NCI-H345 treated with DMSO at 0.1 percent for 48 hours (cell line): Measurements from ENCODE around the gene THY1.
"Not testable (repeated sequence)": the region's sequence is repeated elsewhere in the genome, so short reads cannot be mapped to it uniquely, and the experiment has no call there.

ENCODE experiments used
- DNase-seq: peaks from one replicate; lab custom pipeline; 2025; ENCODE audit not compliant: unreplicated experiment; lab: John Stamatoyannopoulos, UW

The THY1 gene

DNA sequence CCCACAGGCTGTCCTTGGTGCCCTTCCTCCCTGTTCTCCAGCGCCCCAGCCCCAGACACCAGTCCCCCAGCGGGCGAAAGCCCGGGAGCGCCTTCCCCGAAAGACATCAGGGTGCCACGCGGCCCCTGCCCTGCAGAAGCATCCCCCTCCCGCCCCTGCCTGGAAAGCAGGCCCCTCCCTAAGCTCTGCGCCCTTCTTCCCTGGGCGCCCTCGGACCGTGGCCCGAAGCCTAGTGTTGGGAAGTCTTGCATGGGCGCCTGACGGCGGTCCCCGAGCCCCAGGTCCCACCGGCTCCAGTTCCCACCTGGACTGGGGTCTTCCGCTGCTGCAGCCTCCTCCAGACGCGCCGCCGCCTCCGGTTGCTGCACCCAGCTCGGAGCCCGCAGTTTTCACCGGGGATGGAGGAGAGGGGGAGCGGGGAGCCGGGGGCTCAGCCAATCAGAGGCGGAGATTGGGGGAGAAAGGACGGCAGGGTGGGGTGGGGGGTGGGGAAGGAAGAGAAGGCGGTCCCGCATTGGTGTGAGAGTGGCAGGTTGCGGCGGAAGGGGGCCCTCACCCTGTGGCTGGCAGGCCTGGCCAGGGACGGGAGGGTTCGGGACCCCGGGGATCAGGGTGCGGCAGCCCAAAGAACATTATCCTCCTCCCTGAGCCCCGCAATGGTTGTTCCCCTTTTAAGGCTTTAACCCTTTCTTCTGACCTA lies at the start of gene THY1:
THY1 (minus strand) TSS at position 364 of the 700 bp plus-strand sequence. CDS start 2,267 bp downstream, outside the sequence.
- DNase-seq: no peak

DNA sequence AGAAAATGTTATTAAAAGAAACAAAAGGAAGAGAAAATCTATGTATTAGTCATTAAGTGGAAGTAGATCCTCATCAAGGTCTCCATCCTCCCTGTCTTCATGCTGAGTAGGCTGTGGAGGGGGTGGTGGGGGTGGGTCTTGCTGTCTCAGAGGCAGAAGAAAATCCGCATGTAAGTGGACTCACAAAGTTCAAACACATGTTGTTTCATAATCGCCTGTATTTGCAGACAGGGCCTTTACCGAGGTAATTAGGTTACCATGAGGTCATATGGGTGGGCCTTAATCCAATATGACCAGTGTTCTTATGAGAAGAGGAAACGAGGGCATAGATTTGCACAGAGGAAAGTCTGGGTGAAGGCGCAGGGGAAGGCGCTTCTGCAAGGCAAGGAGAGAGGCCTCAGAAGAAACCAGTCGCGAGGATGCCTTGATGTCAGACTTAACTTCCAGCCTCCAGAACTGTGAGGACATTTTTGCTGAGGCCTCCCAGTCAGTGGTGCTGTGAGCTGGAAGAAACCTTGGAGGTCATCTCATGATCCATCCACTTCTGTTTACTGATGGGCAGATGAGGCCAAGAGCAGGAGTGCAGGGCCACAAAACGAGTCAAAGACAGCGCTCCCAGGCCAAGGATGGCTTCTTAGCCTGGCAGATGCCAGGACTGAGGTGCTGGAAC lies 49.3 kb upstream of the THY1 start:
- DNase-seq: no peak

DNA sequence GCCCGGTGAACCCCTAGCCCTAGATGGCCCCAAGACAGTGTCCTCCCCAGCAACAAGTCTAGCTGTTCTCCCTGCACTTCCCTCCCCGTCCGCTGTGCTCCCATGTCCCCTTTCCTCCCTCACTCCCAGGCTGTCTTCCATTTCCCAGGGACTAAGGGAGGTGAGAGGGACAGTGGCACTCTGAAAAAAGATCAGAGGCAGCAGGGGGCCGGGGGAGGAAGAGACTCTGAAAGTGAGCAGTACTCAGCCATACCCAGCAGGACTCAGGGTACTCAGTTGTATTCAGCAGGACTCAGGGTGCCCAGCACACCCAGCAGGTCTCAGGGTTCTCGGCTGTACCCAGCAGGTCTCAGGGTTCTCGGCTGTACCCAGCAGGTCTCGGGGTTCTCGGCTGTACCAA lies 48.4 kb upstream of the THY1 start:
- no peak for DNase-seq

DNA sequence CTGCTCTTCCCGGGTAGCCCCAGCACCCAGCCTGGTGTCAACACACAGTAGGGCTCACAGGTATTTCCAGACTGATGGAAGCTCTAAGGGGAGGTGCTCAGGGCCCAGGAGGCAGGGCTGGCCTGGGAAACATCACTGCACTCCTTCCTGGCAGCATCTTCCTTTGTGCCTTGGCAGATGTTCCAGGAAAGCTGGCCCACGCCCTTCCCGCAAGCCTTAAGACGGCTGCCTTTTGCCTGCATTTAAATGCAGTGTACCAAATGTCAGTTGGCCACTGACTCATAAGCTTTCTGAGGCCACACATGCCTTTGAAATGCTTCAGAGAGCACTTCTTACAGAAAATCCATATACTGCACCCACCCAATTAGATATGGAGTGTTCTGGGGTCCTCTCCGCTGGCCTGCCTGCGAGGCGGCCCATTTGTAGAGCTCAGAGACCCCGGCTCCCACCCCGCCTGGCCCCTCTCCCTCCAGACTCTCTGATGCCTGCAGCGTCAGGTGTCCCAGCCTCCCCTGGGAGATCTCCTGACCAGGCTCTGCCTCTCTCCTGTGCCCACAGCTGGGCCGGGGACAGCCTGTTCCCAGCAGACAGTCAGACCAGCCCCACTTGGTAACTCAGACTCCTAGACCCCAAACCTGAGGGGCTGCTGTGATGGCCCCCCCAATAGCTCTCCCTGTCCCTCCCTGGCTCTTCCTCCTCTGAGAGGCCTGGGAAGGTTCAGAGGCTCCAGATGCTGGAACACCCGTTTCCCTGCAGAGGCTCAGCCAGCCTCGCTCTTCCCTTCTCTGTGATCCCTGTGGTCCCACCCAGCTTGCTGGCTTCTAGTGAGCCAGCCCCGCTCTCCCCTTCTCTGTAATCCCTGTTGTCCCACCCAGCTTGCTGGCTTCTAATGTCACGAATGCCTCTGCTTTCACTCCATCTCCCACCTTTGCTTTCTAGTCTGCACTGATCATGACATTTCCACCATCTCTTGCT lies 47.6 kb upstream of the THY1 start:
- DNase-seq: no peak

DNA sequence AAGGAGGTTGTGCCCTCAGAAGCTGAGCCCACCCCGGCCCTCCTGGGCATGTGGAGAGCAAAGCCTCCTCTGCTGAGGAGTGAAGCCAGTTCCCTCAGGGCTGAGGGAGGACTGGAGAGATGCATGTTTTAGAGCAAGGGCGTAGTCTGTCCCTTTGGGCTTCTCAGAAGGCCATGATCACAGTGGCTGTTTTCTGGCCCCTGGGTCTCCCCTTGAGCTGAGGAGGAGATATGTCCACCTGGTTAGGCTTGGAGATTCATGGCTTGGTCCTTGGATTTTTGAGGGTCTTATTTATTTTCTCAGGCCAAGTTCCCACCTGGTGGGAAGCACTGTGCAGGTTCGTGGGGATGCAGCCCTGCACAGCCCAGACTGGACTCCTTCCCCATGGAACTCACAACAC lies 46.5 kb upstream of the THY1 start:
- DNase-seq: no peak

DNA sequence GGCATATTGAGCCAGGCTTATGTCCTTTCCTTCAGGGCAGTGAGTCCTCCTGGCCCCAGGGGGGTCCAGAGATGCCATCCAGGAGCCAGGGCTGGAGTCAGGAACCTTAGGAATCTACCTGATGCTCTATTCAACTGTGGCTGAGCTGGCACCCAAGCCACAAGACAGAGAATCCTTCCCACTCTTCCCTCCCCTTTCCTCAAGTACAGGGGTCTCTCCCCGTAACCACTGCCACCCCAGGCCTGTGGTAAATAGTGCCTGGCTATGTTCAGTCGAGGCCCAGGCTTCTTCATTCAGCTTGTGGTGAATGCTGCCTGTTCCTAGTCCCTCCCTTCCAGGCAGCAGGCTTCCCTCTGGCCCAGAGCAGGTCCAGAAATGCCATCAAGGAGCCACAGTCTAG lies 45.5 kb upstream of the THY1 start:
- no peak for DNase-seq

DNA sequence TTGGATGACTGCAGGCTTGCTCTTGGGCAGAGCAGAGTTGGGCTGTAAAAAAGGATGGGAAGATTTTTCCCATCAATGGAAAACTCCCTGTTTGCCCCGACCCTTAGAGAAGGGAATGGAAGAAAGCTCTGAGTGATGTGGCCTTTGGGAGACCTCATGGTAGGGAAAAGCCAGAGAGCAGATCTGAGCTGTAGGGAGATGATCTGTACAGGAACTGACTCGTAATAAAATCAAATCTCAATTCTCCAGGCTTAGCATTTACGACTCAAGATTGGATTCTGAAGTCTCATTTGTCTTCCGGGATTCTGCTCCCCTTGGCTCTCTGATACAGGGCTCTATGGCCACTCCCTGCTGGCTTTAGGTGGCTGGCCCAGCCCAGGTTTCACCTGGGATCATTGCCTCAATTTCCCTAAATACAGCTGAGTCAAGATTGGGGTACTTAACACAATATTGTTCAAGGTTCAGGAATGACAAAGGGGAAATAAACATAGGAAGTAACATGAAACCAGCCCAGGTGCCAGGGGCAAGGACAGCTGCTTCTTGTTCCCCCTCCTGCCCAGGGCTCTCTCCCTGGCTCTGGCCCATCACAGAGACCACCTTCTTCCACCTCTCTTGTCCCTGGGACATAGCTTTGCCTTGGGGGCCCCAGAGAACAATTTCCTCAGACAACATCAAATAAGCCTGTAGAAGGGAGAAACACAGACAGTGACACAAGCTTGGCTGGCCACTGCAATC lies 38.4 kb upstream of the THY1 start:
- DNase-seq: no peak

DNA sequence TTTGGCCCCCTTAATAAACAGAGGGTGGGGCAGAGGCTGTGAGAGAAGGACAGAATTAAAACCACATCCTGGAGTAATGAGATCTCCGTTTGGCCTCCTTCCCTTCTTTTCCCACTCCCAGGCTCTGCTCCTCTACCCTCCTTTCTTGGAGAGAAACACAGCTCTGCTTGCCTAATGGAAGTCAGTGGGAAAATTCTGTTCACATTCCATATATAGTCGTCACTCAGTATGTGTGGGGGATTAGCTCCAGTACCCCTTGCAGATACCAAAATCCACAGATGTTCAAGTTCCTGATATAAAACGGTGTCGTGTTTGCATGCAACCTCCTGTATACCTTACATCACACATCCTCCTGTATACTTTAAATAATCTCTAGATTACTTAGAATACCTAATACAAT lies 37.6 kb upstream of the THY1 start:
- DNase-seq: no peak

DNA sequence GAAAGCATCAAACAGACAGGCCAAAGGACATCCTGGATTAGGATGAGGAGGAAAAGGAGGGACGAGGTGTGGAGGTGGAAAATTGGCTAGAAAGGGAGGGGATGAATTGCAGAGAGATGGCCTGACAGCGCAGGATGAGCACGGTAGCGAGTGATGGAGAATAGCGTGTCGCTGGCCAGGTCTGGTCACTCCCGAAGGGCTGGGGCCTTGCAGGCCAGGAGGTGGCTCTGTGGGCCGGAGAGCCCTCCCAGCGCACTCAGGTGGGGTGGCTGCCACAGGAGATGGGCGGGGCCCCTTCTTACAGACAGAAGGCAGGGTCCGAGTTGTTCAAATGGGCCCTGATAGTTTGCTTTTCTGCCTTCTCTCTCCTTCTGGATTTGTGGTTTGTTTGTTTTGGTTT lies 37.1 kb upstream of the THY1 start:
- DNase-seq: no peak

DNA sequence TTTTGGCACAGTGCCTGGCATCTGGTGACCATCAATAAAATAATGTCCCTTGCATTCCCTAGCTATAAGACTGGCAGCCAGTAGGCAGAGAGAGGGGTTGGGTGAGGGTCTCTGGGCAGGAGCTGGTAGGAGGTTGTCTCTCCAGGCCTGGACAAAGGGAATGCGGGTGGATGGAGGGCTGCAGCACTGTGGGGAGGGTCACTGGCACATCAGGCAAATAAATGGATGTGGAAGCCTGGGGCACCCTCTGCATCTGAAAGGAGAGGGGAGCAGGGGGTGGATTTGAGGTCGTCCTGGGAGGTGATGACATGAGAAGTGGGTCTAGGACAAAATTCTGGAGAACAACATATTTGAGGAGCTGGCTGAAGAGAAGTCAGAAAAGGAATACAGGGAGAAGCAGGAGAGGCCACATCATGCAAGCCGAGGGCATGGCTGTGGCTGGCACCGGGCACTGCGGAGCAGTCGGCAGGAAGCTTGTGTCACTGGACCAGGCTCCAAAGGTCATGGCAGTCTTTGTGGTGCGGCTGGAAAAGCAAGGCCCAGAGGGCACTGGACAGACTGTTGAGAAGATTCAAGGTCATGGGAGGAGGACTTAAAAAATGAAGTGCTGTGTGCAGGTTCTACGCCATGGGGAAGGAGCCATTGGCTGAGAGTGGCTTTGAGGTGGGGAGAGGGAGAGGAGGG lies 36.5 kb upstream of the THY1 start:
- DNase-seq: no peak

DNA sequence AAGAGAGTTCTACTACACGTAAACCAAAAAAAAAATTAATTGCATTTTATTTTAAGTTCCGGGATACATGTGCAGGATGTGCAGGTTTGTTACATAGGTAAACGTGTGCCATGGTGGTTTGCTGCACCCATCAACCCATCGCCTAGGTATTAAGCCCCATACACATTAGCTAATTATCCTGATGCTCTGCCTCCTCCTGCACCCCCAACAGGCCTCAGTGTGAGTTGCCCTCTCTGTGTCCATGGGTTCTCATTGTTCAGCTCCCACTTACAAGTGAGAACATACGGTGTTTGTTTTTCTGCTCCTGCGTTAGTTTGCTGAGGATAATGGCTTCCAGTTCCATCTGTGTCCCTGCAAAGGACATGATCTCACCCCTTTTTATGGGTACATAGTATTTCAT lies 32.7 kb upstream of the THY1 start:
- not testable (repeated sequence) for DNase-seq

DNA sequence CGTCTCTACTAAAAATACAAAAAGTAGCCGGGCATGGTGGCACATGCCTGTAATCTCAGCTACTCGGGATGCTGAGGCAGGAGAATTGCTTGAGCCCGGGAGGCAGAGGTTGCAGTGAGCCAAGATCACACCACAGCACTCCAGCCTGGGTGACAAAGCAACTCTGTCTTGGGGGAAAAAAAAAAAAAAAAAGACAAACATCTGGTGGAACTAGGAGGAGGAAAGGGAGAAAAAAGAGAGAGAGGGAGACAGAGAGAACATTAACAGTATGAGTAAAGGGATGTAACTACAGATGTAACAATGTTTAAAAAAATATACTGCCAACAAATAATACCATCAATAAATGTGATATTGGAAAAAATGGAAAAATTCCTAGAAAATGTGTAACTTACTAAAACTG lies 32.3 kb upstream of the THY1 start:
- not testable (repeated sequence) for DNase-seq

DNA sequence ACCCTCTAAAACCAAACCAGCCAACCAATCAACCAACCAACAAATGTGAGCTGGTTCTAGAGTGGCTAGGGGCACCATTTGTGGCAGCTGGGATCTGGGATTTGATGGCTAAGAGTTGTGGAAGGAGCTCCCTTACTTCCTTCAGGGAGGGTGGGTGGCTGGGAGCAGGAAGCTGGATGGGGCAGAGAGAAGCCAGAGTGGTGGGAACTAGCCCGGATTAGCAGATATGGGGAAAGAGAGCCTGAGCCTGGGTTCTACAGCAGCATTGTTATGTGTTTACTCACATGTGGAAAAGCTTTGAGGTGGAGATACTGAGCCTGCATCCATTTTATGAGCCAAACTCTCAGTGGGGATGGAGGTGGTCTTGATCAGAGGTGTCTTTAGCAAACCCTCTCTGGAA lies 30.9 kb upstream of the THY1 start:
- no peak for DNase-seq

DNA sequence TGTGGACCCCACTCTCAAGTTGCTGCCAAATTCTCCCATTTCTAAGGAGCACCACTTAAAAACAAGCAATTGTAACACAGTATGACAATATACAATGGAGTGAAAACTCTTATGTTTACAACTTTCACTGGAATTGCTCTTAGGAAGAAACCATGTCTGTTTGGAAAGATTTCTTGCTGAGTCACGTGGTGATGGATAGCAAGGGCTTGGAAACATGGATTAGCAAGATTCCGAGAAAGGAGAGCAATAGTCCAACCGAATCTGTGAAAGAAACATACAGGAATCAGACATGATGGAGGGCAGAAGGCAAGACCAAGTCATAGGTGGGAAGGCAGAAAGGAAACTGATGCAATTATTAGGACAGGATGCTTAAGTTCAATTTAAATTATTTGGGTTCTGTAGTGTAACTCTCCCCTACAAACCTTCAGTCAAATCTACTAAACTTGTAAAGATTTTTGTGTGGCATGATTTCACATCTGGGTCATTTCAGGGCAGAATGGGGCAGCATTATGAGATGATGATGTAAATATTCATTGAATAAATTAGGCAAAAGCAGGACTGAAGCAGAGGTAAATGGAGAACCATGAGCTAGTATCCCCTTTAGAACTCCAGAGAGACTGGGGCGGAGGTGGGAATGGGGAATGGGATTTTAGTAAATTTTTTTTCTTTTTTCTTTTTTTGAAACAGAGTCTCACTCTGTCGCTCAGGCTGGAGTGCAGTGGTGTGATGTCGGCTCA lies 27.8 kb upstream of the THY1 start:
- DNase-seq: no peak

DNA sequence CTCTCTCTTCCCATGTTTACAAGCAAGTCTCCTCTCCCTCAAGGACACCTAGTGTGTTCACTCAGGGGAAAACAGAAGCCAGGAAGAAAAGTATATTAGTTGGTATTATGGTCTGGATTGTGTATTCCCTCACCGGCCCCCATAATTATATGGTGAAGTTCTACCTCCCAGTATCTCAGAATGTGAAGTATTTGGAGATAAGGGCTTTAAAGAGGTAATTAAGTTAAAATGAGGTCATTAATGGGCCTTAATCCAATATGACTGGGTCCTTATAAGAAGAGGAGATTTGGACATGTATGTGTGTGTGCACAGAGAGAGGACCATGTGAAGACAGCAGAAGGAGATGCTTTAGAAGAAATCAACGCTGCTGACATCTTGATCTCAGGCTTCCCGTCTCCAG lies 26.5 kb upstream of the THY1 start:
- DNase-seq: no peak

DNA sequence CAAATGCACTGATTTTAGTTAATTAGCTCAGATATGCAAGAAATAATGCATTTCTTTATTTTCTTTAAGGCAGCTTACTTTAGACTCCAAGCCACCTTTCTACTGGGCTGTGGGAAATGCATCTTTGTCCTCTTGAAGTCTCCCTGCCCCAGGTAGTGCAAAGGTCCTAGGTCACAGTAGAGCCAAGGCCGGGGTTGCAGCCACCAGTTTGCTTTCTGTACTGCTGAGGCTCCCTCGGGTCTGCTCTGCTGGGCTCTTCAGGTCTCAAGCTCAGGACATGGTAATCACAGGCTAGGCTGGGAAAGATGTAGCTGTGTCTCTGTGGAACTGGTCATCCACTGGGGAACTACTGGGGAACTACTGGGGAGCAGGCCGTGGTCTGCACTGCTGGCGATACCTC lies 25.4 kb upstream of the THY1 start:
- DNase-seq: no peak

DNA sequence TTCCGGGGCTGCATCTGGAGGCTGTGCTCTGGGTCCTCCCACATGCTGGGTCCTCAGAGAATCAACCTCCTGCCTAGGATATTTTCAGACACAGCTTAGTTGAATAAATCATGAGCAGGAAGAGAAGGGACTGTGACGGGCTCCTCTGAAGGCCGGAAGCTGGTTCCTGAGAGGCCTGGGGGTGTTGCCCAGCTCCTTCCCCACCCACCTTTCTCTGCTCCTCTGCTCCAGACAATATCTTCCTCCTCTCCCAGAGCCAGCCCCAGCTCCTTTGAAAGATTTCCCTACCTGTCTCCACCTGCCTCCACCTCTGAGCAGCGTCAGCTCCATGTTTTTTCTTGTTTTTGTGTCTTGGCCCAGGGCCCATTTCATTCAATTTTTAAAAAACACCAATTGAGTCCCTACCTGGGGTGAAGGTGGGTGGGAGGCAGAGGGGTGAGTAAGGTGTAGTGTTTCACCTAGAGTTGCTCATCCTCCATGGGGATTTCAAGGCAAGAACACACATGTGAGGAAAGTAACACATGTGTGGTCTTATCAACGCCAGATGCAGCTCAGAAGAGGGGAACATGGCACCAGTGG lies 24.8 kb upstream of the THY1 start:
- no peak for DNase-seq

DNA sequence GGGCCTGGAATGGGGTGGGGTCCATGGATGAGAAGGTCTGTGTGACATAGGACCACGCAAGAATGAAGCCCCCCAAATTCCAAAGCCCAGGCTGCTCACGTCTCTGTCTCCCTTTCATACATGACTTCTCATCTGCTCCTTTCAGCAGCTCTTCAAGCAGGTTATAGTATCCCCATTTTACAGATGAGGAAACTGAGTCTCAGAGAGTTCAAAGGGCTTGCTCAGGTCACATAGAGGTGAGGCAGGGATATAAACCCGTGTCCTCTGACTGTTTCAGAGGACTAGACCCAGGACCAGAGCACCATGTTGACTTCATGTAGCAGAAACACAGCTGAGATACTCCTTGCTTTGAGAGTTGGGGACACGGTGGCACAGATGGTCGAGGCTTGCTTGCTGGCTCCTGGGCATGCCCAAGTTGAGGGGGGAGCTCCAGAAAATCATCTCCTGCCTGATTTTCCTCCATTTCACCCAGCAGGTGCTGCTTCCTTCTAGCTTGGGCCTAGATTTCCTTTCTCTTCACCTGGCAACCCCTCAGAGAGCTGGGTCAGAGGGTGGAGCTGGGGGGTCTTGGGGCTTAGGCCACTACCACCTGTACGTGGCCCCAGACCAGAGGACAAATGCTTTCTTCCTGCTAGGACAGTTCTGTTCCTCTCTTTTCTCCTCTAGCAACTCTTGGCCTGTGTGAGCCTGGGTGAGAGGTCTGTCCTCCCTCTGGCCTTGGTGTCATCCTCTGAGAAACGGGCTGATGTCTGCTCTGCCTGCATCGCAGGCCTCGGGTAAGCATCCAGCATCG lies 24.1 kb upstream of the THY1 start:
- DNase-seq: no peak

DNA sequence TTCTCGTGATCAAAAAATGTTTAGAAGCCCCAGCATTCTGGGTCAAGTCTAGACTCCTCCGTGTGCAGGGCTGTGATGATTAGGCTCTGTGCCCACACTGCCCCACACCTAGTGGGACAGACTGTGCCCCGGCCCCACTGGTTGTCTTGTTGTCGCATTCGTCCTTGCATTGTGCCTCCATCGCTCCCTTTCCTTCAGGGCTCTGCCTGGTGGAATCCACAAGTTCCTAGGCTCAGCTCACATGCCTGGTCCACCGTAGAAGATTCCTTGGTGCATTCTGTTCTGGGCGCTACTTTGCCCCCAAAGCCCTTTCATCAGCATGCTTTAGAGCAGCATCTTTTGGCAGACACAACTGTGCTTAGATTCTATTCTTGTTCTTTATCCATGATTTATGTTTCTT lies 23.5 kb upstream of the THY1 start:
- no peak for DNase-seq
